ENCODE measurements around the gene THADA.

- TF ChIP-seq SUZ12 (IDR thresholded peaks at IDR 0.05) (no peak), PKNOX1 (IDR thresholded peaks at IDR 0.05) (no peak), ELF4 (IDR thresholded peaks at IDR 0.05) (no peak), BHLHE40 (IDR thresholded peaks at IDR 0.05; ENCODE audit: borderline replicate concordance) (no peak), FOXA1 (IDR thresholded peaks at IDR 0.05) (no peak), CTBP1 (IDR thresholded peaks at IDR 0.05; ENCODE audit: borderline replicate concordance) (no peak), SP1 (IDR thresholded peaks at IDR 0.05) (no peak)
Measured at GRCh38 chr2:43190311-43191052, 405.4 kb downstream of the THADA start.
